Measurements from ENCODE around the gene CCL11. TPM values are rescaled to one million over a fixed set of nuclear protein-coding genes. Genes with fewer than 3 reads are reported as not detected.

CCL11 gene
- total RNA-seq, 6 experiments from 2014 or later = not detected

DNA sequence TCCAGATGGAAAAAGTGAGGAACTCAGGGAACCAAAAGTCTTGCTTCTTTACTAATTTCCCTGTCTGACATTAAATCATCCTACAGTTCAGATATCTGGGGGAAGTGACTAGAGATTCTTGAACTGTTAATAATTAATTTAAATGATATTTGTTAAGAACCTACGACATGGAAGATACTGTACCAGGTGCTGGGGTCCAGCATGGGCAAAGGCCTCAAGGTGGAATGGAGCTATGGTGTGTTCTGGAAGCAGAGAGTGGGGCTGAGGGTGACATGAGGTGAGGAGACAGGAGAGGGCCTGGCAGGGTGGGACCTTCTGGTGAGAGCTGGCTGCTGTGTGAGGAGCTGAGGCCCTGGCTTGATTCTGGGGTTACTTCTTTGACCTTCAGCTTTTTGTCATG is 36.5 kb upstream of the CCL11 start:
- Mint-ChIP-seq H3K4me3 (peak overlapping the region; percentile 9), H3K9me3 (no peaks in the 10 kb centered on the region), H3K27me3 (ENCODE audit: insufficient read depth) (no peaks in the 10 kb centered on the region), H3K36me3 (ENCODE audit: low read depth) (no peaks in the 10 kb centered on the region), H3K4me1 (ENCODE audit: low read depth) (peaks cover 68% of the 10 kb centered on the region), H3K27ac (peak overlapping the region; percentile 91)
- DNase-seq = no peak
- TF ChIP-seq, protein P1, sequence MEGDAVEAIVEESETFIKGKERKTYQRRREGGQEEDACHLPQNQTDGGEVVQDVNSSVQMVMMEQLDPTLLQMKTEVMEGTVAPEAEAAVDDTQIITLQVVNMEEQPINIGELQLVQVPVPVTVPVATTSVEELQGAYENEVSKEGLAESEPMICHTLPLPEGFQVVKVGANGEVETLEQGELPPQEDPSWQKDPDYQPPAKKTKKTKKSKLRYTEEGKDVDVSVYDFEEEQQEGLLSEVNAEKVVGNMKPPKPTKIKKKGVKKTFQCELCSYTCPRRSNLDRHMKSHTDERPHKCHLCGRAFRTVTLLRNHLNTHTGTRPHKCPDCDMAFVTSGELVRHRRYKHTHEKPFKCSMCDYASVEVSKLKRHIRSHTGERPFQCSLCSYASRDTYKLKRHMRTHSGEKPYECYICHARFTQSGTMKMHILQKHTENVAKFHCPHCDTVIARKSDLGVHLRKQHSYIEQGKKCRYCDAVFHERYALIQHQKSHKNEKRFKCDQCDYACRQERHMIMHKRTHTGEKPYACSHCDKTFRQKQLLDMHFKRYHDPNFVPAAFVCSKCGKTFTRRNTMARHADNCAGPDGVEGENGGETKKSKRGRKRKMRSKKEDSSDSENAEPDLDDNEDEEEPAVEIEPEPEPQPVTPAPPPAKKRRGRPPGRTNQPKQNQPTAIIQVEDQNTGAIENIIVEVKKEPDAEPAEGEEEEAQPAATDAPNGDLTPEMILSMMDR (IDR thresholded peaks at IDR 0.05) = no peak

DNA sequence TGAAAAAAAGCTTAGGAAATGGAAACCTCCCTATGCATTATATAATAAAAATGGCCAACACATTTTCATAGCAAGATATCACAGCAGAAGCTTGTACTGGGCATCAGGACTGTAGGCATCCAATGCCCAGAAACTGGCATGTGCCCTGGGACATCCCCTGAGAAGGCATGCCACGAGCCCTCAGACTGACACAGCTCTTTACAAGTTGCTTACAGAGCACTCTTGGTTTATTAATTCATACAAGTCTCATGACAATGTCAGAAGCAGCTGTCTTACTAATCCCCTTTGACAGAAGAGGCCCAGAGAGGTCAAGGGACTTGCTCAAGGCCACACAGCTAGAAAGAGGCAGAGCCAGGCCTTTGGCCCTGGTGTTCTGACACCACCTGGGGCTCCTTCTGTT is 36.1 kb upstream of the CCL11 start:
- no peak for DNase-seq

DNA sequence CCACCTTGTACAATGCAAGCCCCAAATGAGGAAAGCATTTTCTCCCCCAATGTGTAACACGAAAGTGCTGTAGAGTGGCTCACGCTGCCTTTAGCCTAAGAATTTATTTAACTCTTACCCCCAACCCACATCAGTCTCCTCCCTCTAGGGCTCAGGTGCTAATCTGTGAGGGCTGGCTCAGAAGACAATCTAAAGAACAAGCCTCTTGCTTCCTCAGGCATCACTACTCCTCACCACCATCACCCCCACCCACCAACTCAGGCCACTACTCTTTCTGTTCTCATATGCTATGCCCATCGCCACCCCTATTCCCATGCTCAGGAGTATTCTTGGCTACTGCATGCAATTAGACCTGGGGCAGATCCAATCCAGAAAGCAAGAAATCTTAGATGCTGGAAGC is 34.4 kb upstream of the CCL11 start:
- H3K4me1 Mint-ChIP-seq (ENCODE audit: low read depth) = peaks cover 89% of the 10 kb centered on the region

More for the DNA sequence above, 36.1 kb upstream of the CCL11 start:
- H3K27ac Mint-ChIP-seq = peak overlapping the region; percentile 91
- peaks cover 72% of the 10 kb centered on the region for H3K4me1 Mint-ChIP-seq (ENCODE audit: low read depth)
- H3K36me3 Mint-ChIP-seq (ENCODE audit: low read depth) = no peaks in the 10 kb centered on the region
- no peaks in the 10 kb centered on the region for H3K9me3 Mint-ChIP-seq
- H3K27me3 Mint-ChIP-seq (ENCODE audit: insufficient read depth) = no peaks in the 10 kb centered on the region
- H3K4me3 Mint-ChIP-seq = peak overlapping the region; percentile 9; the same call in 1 of the 2 replicates
- TF ChIP-seq, protein P1 (IDR thresholded peaks at IDR 0.05) = no peak

DNA sequence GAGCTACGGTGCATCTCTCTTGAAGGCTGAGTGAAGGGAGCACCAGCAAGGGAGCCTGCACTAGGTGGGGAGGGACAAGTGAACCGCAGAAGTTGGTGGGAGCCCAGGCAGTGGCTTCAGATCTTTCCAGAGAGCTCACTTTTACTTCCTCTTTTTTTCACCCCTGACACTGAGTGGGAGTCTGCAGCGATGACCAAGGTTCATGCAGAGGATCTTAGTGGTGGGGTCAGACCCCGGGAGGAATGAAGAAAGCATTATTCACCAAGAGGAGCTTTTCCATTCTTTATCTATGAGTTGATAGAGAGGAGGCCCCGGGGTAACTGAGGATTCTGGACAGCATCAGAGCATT is 33.5 kb upstream of the CCL11 start:
- DNase-seq = peak; percentile 57
- TF ChIP-seq, protein P1 (IDR thresholded peaks at IDR 0.05) = no peak
- no peaks in the 10 kb centered on the region for H3K9me3 Mint-ChIP-seq
- H3K27ac Mint-ChIP-seq = peak overlapping the region; percentile 98
- H3K27me3 Mint-ChIP-seq (ENCODE audit: insufficient read depth) = no peaks in the 10 kb centered on the region
- peak overlapping the region; percentile 74 for H3K4me3 Mint-ChIP-seq
- peaks cover 95% of the 10 kb centered on the region for H3K4me1 Mint-ChIP-seq (ENCODE audit: low read depth)
- peaks cover 5% of the 10 kb centered on the region; the same call in 1 of the 2 replicates for H3K36me3 Mint-ChIP-seq (ENCODE audit: low read depth)

More for the DNA sequence above, 34.4 kb upstream of the CCL11 start:
- Mint-ChIP-seq H3K4me3 (no peak overlapping the region; the same call in 1 of the 2 replicates), H3K9me3 (no peaks in the 10 kb centered on the region), H3K27me3 (ENCODE audit: insufficient read depth) (no peaks in the 10 kb centered on the region), H3K27ac (peak overlapping the region; percentile 98), H3K36me3 (ENCODE audit: low read depth) (no peaks in the 10 kb centered on the region)
- no peak for DNase-seq
- TF ChIP-seq, protein P1 (IDR thresholded peaks at IDR 0.05) = no peak

DNA sequence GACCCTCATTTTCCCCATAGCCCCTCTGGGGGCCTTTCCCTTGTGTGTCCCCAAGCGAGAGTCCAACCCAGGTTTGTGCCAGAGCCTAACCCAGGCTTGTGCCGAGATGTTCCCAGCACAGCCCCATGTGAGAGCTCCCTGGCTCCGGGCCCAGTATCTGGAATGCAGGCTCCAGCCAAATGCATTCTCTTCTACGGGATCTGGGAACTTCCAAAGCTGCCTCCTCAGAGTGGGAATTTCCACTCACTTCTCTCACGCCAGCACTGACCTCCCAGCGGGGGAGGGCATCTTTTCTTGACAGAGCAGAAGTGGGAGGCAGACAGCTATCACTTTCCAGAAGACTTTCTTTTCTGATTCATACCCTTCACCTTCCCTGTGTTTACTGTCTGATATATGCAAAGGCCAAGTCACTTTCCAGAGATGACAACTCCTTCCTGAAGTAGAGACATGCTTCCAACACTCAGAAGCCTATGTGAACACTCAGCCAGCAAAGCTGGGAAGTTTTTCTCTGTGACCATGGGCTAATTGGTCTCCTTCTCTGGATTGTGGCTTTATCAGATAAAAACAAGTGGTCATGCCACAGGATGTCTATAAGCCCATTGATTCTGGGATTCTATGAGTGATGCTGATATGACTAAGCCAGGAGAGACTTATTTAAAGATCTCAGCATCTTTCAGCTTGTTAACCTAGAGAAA is 33.0 kb upstream of the CCL11 start:
- no peaks in the 10 kb centered on the region for H3K9me3 Mint-ChIP-seq
- H3K27ac Mint-ChIP-seq = peak overlapping the region; percentile 98
- peak overlapping the region; percentile 74 for H3K4me3 Mint-ChIP-seq
- H3K36me3 Mint-ChIP-seq (ENCODE audit: low read depth) = peaks cover 9% of the 10 kb centered on the region; the same call in 1 of the 2 replicates
- TF ChIP-seq, protein P1 (IDR thresholded peaks at IDR 0.05) = no peak
- H3K27me3 Mint-ChIP-seq (ENCODE audit: insufficient read depth) = no peaks in the 10 kb centered on the region
- DNase-seq = peak; percentile 91
- H3K4me1 Mint-ChIP-seq (ENCODE audit: low read depth) = peaks cover 93% of the 10 kb centered on the region

Measured in HFFc6 (cell line).